Measurements from ENCODE around the gene F8. TPM values are rescaled to one million over a fixed set of nuclear protein-coding genes. Genes with fewer than 3 reads are reported as not detected.
"Not testable (repeated sequence)": the region's sequence is repeated elsewhere in the genome, so short reads cannot be mapped to it uniquely, and the experiment has no call there.

The F8 gene
- total and polyA plus RNA-seq, 12 donors = 21.6 to 92.4 (median 37.7) TPM

- TF ChIP-seq CTCF (IDR thresholded peaks at IDR 0.05) = no peak
- intact Hi-C loops (cut with DNase I) = no loop called here
- Histone ChIP-seq H3K27me3 (no peaks in the 10 kb centered on the region), H3K36me3 (no peaks in the 10 kb centered on the region), H3K4me3 (no peak overlapping the region), H3K4me1 (no peaks in the 10 kb centered on the region), H3K9me3 (peaks cover 0 to 6% (median 0%) of the 10 kb centered on the region in 11 donors), H3K27ac (no peak overlapping the region)
- 87 to 88% methylated on average over 3 of the region's 3 CpGs for WGBS, 2 donors
- DNase-seq (no peak), ATAC-seq (no peak)
These were observed 200.5 kb downstream of the F8 start for GRCh38 chrX:154822029-154822428.

- no peaks in the 10 kb centered on the region for H3K36me3 ChIP-seq
- no peaks in the 10 kb centered on the region for H3K27me3 ChIP-seq
- no peaks in the 10 kb centered on the region for H3K4me1 ChIP-seq
- no peak overlapping the region for H3K27ac ChIP-seq
- intact Hi-C loops (cut with DNase I) = no loop called here
- DNase-seq = no peak
- no peak overlapping the region for H3K4me3 ChIP-seq
- no peak for TF ChIP-seq CTCF (IDR thresholded peaks at IDR 0.05)
- ATAC-seq = no peak
- peaks cover 0 to 6% (median 0%) of the 10 kb centered on the region in 11 donors for H3K9me3 ChIP-seq
These were observed 201.0 kb downstream of the F8 start for GRCh38 chrX:154821523-154821922.

GRCh38 chrX:154819771-154820341 lies 202.7 kb downstream of the F8 start:
- TF ChIP-seq CTCF (IDR thresholded peaks at IDR 0.05) = no peak
- DNase-seq = no peak
- WGBS, 2 donors = 85 to 87% methylated on average over 7 of the region's 7 CpGs
- no peak for ATAC-seq
- Histone ChIP-seq H3K4me3 (no peak overlapping the region), H3K36me3 (no peaks in the 10 kb centered on the region), H3K9me3 (peaks cover 0 to 6% (median 0%) of the 10 kb centered on the region in 11 donors), H3K4me1 (no peaks in the 10 kb centered on the region), H3K27ac (no peak overlapping the region), H3K27me3 (no peaks in the 10 kb centered on the region)
- intact Hi-C loops (cut with DNase I) = no loop called here

DNA sequence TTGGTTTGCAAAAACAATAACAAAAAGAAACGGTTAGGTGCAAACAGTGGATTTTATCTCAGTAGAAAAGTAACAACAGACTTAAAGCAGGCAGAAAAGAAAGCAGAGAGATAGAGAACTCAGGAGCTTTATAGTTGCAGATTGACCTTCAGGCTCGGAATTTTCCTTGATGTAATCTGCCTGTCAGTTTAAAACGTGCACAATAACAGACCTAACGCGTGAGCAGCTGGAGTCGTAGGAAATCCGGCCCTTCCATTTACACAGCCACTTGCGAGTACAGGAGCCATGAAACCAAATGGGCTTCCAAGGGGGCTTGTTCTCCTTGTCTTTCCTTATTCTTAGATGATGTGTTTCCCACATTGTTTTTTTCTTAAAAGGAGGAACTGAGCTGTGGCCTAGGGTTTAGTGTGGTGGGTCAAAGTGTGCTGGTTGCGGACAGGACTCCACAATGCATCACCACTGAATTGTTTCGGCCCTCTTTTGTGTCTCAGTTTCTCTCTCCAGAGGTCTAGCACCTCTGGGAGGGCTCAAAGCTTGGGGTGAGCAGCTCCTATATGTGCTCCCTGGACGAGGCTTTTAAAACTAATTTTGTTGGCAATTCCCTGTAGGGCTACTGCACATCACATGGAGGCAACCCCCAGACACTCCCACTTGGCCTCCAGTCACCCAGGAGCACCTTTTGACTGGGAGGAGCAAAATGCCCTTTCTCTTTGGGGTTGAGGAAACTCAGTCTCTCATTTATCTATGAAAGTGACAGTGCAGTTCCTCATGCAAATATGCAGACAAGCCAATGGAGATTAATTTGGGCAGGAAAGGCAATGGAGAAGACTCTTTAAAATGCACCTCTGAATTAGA lies 203.4 kb downstream of the F8 start:
- 47 to 61% methylated on average over 11 of the region's 11 CpGs for WGBS, 2 donors
- DNase-seq (no peak), ATAC-seq (no peak)
- H3K27ac ChIP-seq = no peak overlapping the region
- intact Hi-C loops (cut with DNase I) = no loop called here
- peaks cover 0 to 6% (median 0%) of the 10 kb centered on the region in 11 donors for H3K9me3 ChIP-seq
- no peaks in the 10 kb centered on the region for H3K27me3 ChIP-seq
- no peaks in the 10 kb centered on the region for H3K36me3 ChIP-seq
- TF ChIP-seq CTCF (IDR thresholded peaks at IDR 0.05) = no peak
- H3K4me3 ChIP-seq = no peak overlapping the region
- H3K4me1 ChIP-seq = no peaks in the 10 kb centered on the region

- H3K27me3 ChIP-seq; H3K36me3 ChIP-seq; DNase-seq; ATAC-seq; H3K4me1 ChIP-seq; H3K9me3 ChIP-seq; intact Hi-C loops (cut with DNase I); H3K4me3 ChIP-seq; H3K27ac ChIP-seq: not testable (repeated sequence)
- 96 to 99% methylated on average over 13 to 19 of the region's 19 CpGs for WGBS, 2 donors
These were observed 205.4 kb downstream of the F8 start for GRCh38 chrX:154817048-154817618.

DNA sequence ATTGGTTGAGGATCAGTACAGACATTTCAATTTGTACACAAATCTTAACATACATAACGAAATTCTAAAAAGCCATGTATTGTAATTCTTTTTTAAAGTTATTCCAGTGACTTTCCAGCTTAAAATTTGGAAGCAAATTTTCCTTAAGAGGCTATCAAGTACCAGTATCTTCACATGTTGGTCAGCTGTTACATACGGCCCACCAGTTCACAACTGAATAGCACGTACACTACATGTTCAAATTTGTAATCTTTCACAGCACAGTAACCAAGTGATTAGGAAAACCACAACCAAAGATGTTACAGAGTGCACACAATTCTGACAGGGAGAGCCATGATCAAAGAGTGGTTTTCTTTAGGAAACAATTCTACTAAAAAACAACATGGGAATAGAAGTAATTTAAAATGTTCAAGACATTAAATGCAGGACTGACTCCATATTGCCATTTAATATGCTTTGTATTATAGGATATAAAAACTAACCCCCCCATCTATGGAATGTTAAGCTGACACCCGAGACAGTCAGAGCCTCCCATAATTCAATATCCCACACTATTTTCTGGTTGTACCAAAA lies 206.1 kb downstream of the F8 start:
- H3K36me3 ChIP-seq; H3K4me1 ChIP-seq; H3K27ac ChIP-seq; H3K9me3 ChIP-seq; H3K27me3 ChIP-seq; intact Hi-C loops (cut with DNase I); H3K4me3 ChIP-seq; ATAC-seq; DNase-seq: not testable (repeated sequence)
- 89 to 91% methylated on average over 3 to 4 of the region's 4 CpGs for whole genome bisulfite sequencing, 2 donors
